ENCODE measurements around the gene CSNK1E. TPM values are rescaled to one million over a fixed set of nuclear protein-coding genes. Genes with fewer than 3 reads are reported as not detected.

The CSNK1E gene
- total and polyA plus RNA-seq, 4 experiments from 2014 or later: 8.8 to 103 (median 56.7) TPM

DNA sequence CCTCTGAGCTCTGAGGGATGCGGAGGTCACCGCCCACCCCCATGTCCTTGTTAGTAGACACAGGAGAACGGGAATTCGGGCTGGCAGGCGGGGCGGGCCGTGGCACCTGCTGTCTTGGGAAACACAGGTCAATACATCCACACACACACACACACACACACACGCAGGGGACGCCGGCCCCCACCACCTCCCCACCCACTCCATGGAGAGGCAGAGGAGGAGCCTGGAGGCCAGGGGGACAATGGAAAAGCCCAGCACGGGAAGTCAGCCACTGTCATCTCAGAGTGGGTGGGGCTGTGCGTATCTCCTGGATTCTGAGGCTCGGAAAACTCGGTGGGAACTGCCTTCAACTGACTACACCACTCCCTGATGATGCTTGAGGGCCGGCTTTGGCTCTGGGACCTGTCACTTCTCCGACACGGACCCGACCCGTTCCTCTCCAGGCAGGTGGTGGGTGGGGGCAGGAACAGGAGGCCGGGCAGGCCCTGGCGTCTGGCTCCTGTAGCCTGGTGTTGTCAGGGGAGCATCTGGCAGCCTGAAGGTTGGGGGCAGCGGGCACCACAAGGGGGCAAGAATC, 25.9 kb downstream of the CSNK1E start:
- no peaks in the 10 kb centered on the region for H3K9me3 ChIP-seq (ENCODE audit: control insufficient read depth in 1 of 2, low read length in 2 of 2)
- no peak for DNase-seq
- intact Hi-C loops (cut with micrococcal nuclease): no loop called here
- H3K27ac Mint-ChIP-seq: peak overlapping the region in 2 of 7 donors; percentile 13 to 19
- H3K4me1 Mint-ChIP-seq: no peaks in the 10 kb centered on the region
- H3K9me3 Mint-ChIP-seq: no peaks in the 10 kb centered on the region
- no peak overlapping the region for H3K27ac ChIP-seq (ENCODE audit: low read depth, low read length)
- no peaks in the 10 kb centered on the region for H3K27me3 Mint-ChIP-seq
- CTCF ChIA-PET (ENCODE audit: partially characterized antibody): no interaction called here
- no peaks in the 10 kb centered on the region for H3K4me1 ChIP-seq (ENCODE audit: insufficient read depth, low read length)
- peaks cover 0 to 26% of the 10 kb centered on the region in 2 donors for H3K36me3 Mint-ChIP-seq
- POLR2A ChIA-PET (ENCODE audit: partially characterized antibody): no interaction called here
- no peak overlapping the region for H3K4me3 Mint-ChIP-seq
- peaks cover 6% of the 10 kb centered on the region for H3K36me3 ChIP-seq (ENCODE audit: insufficient read depth, low read length)
- H3K27me3 ChIP-seq (ENCODE audit: insufficient read depth, low read length): no peaks in the 10 kb centered on the region
- no peak overlapping the region for H3K4me3 ChIP-seq (ENCODE audit: low read length in 2 of 2)

DNA sequence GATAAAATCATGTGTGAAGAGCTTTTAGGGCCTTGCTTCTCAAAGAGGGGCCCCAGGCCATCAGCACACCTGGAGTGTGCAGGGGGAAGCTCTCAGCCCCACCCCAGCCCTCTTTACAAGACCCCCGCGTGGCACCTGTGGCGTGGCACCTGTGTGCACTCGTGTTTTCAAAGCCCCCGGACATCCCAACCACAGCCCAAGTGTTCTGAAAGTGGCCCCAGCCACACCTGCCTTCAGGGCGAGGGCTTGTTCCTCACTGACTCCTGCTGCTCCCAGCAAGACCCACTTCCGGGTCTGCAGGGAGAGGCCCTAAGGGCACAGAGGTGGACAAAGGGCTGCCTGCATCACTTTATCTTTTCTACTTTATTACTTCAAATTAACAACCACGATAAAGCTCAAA, 26.9 kb downstream of the CSNK1E start:
- H3K9me3 ChIP-seq (ENCODE audit: control insufficient read depth in 1 of 2, low read length in 2 of 2): no peaks in the 10 kb centered on the region
- POLR2A ChIA-PET (ENCODE audit: partially characterized antibody): interaction anchor here (0.6 kb wide), 2 partner anchors 24 to 102 kb away, joined by 3 to 4 read pairs; no protein-coding TSS in a partner anchor
- no peaks in the 10 kb centered on the region for H3K27me3 ChIP-seq (ENCODE audit: insufficient read depth, low read length)
- Mint-ChIP-seq H3K36me3 (peaks cover 0 to 18% of the 10 kb centered on the region in 2 donors), H3K27me3 (no peaks in the 10 kb centered on the region), H3K9me3 (no peaks in the 10 kb centered on the region), H3K4me1 (no peaks in the 10 kb centered on the region), H3K4me3 (no peak overlapping the region), H3K27ac (peak overlapping the region in 1 of 7 donors; percentile 24)
- H3K4me3 ChIP-seq (ENCODE audit: low read length in 2 of 2): no peak overlapping the region
- no peaks in the 10 kb centered on the region for H3K36me3 ChIP-seq (ENCODE audit: insufficient read depth, low read length)
- no peak for DNase-seq
- no peak overlapping the region for H3K27ac ChIP-seq (ENCODE audit: low read depth, low read length)
- CTCF ChIA-PET (ENCODE audit: partially characterized antibody): no interaction called here
- intact Hi-C loops (cut with micrococcal nuclease): no loop called here
- H3K4me1 ChIP-seq (ENCODE audit: insufficient read depth, low read length): no peaks in the 10 kb centered on the region

DNA sequence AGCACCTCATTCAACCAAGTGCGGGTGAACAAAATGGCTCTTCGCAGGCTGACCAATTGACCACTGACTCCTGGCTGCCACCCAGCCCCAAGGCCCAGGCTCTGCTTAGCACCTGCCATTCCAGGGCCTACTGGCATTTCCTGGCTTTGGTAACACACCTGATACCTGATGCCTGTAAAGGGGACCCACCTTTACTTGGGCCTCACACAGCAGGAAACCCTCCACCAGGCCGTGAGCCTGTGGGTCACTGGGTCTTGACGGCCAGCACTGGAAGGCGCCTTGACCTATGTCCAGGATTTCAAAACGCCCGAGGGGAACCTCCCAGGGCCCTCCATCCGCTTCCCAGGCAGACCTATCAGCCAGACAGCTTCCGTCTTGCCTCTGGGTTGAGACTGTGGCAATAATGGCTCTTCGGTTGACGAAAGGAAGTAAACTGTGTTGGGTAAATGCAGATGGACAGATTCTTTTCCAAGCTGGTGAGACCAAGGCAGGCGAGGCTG, 27.6 kb downstream of the CSNK1E start:
- peaks cover 0 to 17% of the 10 kb centered on the region in 2 donors for H3K36me3 Mint-ChIP-seq
- DNase-seq: no peak

DNA sequence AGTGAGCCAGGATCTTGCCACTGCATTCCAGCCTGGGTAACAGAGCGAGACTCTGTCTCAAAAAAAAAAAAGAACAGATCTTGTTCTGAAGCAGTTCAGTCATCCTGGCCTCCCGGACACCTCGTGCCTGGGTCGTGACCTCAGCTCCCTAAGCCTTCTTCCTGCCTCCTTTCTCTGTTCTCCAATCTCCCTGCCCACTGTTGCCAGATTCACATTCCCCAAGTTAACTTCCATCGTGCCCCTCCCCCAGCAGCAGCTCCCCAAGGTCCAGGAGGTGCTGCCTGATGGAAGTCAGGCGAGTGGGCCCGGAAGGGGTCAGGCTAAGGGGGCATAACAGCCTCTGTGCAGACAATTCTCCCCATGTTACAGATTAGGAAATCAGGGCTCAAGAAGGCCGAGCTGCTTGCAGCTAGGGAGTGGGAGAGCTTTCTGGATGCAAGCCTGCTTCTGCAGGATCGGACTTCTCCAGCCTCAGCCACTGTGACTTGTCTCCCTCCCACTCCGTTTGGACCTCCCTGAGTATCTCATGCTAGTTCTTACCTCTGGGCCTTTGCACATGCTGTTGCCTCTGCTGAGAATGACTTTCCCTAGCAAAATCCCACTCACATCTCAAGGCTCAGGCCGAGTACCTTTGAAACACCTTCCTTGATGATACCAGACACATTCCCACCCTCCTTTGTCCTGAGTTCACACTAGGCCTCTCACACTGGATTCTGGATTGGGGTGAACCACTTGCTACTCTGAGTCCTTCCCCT, 30.1 kb downstream of the CSNK1E start:
- Histone ChIP-seq H3K4me1 (ENCODE audit: insufficient read depth, low read length) (no peaks in the 10 kb centered on the region), H3K36me3 (ENCODE audit: insufficient read depth, low read length) (no peaks in the 10 kb centered on the region), H3K9me3 (ENCODE audit: control insufficient read depth in 1 of 2, low read length in 2 of 2) (no peaks in the 10 kb centered on the region), H3K27ac (ENCODE audit: low read depth, low read length) (no peak overlapping the region), H3K27me3 (ENCODE audit: insufficient read depth, low read length) (no peaks in the 10 kb centered on the region), H3K4me3 (ENCODE audit: low read length in 2 of 2) (no peak overlapping the region)
- no peaks in the 10 kb centered on the region for H3K27me3 Mint-ChIP-seq
- CTCF ChIA-PET (ENCODE audit: partially characterized antibody): interaction anchor here (0.6 to 1.0 kb wide), 2 partner anchors 20 to 26 kb away, joined by 3 read pairs; no protein-coding TSS in a partner anchor
- intact Hi-C loops (cut with micrococcal nuclease): no loop called here
- no peaks in the 10 kb centered on the region for H3K9me3 Mint-ChIP-seq
- POLR2A ChIA-PET (ENCODE audit: partially characterized antibody): interaction anchor here (2.2 kb wide), 1 partner anchor 14 kb away, joined by 5 read pairs; the partner anchor contains the start of gene TMEM184B
- H3K4me1 Mint-ChIP-seq: no peaks in the 10 kb centered on the region
- H3K27ac Mint-ChIP-seq: no peak overlapping the region
- no peak overlapping the region for H3K4me3 Mint-ChIP-seq
- H3K36me3 Mint-ChIP-seq: peaks cover 0 to 4% of the 10 kb centered on the region in 2 donors
- DNase-seq: no peak

More for the DNA sequence above, 27.6 kb downstream of the CSNK1E start:
- no peaks in the 10 kb centered on the region for H3K27me3 ChIP-seq (ENCODE audit: insufficient read depth, low read length)
- no peaks in the 10 kb centered on the region for H3K9me3 ChIP-seq (ENCODE audit: control insufficient read depth in 1 of 2, low read length in 2 of 2)
- no peak overlapping the region for H3K4me3 Mint-ChIP-seq
- no peak overlapping the region for H3K4me3 ChIP-seq (ENCODE audit: low read length in 2 of 2)
- H3K27me3 Mint-ChIP-seq: no peaks in the 10 kb centered on the region
- intact Hi-C loops (cut with micrococcal nuclease): no loop called here
- H3K4me1 Mint-ChIP-seq: no peaks in the 10 kb centered on the region
- H3K27ac ChIP-seq (ENCODE audit: low read depth, low read length): no peak overlapping the region
- peak overlapping the region in 2 of 7 donors; percentile 17 to 30 for H3K27ac Mint-ChIP-seq
- POLR2A ChIA-PET (ENCODE audit: partially characterized antibody): interaction anchor here (0.6 kb wide), 1 partner anchor 25 kb away, joined by 3 read pairs; no protein-coding TSS in a partner anchor
- H3K4me1 ChIP-seq (ENCODE audit: insufficient read depth, low read length): no peaks in the 10 kb centered on the region
- CTCF ChIA-PET (ENCODE audit: partially characterized antibody): no interaction called here
- H3K9me3 Mint-ChIP-seq: no peaks in the 10 kb centered on the region
- H3K36me3 ChIP-seq (ENCODE audit: insufficient read depth, low read length): no peaks in the 10 kb centered on the region

- H3K36me3 ChIP-seq (ENCODE audit: insufficient read depth, low read length): no peaks in the 10 kb centered on the region
- no peaks in the 10 kb centered on the region for H3K27me3 ChIP-seq (ENCODE audit: insufficient read depth, low read length)
- POLR2A ChIA-PET (ENCODE audit: partially characterized antibody): interaction anchor here (2.2 kb wide), 1 partner anchor 12 kb away, joined by 5 read pairs; the partner anchor contains the start of gene TMEM184B
- intact Hi-C loops (cut with micrococcal nuclease): no loop called here
- Mint-ChIP-seq H3K27ac (peak overlapping the region in 1 of 7 donors; percentile 36), H3K9me3 (no peaks in the 10 kb centered on the region), H3K4me3 (no peak overlapping the region), H3K36me3 (no peaks in the 10 kb centered on the region), H3K4me1 (no peaks in the 10 kb centered on the region), H3K27me3 (no peaks in the 10 kb centered on the region)
- H3K27ac ChIP-seq (ENCODE audit: low read depth, low read length): no peak overlapping the region
- CTCF ChIA-PET (ENCODE audit: partially characterized antibody): interaction anchor here (0.7 kb wide), 1 partner anchor 331 kb away, joined by 3 read pairs; no protein-coding TSS in a partner anchor
- H3K9me3 ChIP-seq (ENCODE audit: control insufficient read depth in 1 of 2, low read length in 2 of 2): no peaks in the 10 kb centered on the region
- no peaks in the 10 kb centered on the region for H3K4me1 ChIP-seq (ENCODE audit: insufficient read depth, low read length)
- DNase-seq: no peak
- H3K4me3 ChIP-seq (ENCODE audit: low read length in 2 of 2): no peak overlapping the region
These were observed 32.2 kb downstream of the CSNK1E start for GRCh38 chr22:38285018-38285417.

DNA sequence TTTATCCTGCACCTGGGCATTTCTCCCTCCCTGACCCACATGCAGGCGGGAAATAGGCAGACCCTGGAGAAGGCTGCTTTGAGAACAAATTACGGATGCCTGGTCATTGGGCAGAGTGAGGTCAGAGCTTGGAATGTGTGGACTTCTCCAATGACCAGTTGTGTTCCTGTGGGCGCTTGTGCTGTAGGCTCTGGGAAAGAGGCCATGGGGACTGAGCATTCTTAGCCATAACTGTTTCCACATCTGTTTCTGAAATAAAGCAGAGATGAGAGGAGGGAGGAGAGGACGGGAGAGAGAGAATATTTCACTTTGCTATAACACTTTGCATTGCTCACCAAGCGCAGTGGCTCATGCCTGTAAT, 33.2 kb downstream of the CSNK1E start:
- Histone ChIP-seq H3K36me3 (ENCODE audit: insufficient read depth, low read length) (no peaks in the 10 kb centered on the region), H3K9me3 (ENCODE audit: control insufficient read depth in 1 of 2, low read length in 2 of 2) (no peaks in the 10 kb centered on the region), H3K4me1 (ENCODE audit: insufficient read depth, low read length) (no peaks in the 10 kb centered on the region), H3K27ac (ENCODE audit: low read depth, low read length) (no peak overlapping the region), H3K4me3 (ENCODE audit: low read length in 2 of 2) (no peak overlapping the region), H3K27me3 (ENCODE audit: insufficient read depth, low read length) (no peaks in the 10 kb centered on the region)
- Mint-ChIP-seq H3K27ac (peak overlapping the region in 2 of 7 donors; percentile 6 to 25), H3K36me3 (no peaks in the 10 kb centered on the region), H3K27me3 (no peaks in the 10 kb centered on the region), H3K4me1 (peaks cover 0 to 1% (median 0%) of the 10 kb centered on the region in 4 donors), H3K9me3 (no peaks in the 10 kb centered on the region), H3K4me3 (no peak overlapping the region)
- ChIA-PET CTCF (ENCODE audit: partially characterized antibody) (no interaction called here), POLR2A (ENCODE audit: partially characterized antibody) (no interaction called here)
- DNase-seq: no peak
- intact Hi-C loops (cut with micrococcal nuclease): no loop called here

DNA sequence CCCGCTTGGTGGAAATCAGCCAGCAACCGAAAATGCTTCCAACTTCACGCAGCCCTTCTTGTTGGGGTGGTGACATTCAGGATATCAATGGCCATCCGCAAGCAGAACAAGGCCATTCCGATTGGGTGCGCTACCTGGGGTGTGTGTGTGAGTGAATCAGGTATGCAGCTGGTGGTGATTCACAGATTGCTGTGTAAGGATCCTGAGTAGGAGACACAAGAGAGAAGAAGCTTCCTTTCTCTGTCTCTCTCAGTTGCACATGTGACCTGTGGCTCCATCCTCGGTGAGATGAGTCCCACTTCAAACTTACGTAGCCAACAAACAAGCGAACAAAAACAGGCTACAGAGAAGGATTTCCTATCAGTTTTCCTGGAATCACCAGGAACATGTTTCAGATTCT, 34.8 kb downstream of the CSNK1E start:
- no peak overlapping the region for H3K4me3 Mint-ChIP-seq
- CTCF ChIA-PET (ENCODE audit: partially characterized antibody): interaction anchor here (1.2 kb wide), 1 partner anchor 230 kb away, joined by 3 read pairs; no protein-coding TSS in a partner anchor
- H3K9me3 Mint-ChIP-seq: no peaks in the 10 kb centered on the region

More for the DNA sequence above, 34.8 kb downstream of the CSNK1E start:
- peaks cover 0 to 1% (median 0%) of the 10 kb centered on the region in 4 donors for H3K4me1 Mint-ChIP-seq
- H3K27ac ChIP-seq (ENCODE audit: low read depth, low read length): no peak overlapping the region
- no peaks in the 10 kb centered on the region for H3K27me3 Mint-ChIP-seq
- intact Hi-C loops (cut with micrococcal nuclease): no loop called here
- H3K4me1 ChIP-seq (ENCODE audit: insufficient read depth, low read length): no peaks in the 10 kb centered on the region
- H3K27ac Mint-ChIP-seq: no peak overlapping the region
- POLR2A ChIA-PET (ENCODE audit: partially characterized antibody): no interaction called here
- no peaks in the 10 kb centered on the region for H3K36me3 Mint-ChIP-seq
- no peaks in the 10 kb centered on the region for H3K36me3 ChIP-seq (ENCODE audit: insufficient read depth, low read length)
- no peak for DNase-seq
- no peaks in the 10 kb centered on the region for H3K9me3 ChIP-seq (ENCODE audit: control insufficient read depth in 1 of 2, low read length in 2 of 2)
- no peaks in the 10 kb centered on the region for H3K27me3 ChIP-seq (ENCODE audit: insufficient read depth, low read length)
- H3K4me3 ChIP-seq (ENCODE audit: low read length in 2 of 2): no peak overlapping the region
